ENCODE results near the gene UBA6. TPM values are rescaled to one million over a fixed set of nuclear protein-coding genes. Genes with fewer than 3 reads are reported as not detected.

UBA6 gene
- total and polyA plus RNA-seq, 9 of the 15 experiments (the other 6 are each of a cell fraction or from before 2014, with no cell fraction given): 22.9 to 139 (median 94.6) TPM

DNA sequence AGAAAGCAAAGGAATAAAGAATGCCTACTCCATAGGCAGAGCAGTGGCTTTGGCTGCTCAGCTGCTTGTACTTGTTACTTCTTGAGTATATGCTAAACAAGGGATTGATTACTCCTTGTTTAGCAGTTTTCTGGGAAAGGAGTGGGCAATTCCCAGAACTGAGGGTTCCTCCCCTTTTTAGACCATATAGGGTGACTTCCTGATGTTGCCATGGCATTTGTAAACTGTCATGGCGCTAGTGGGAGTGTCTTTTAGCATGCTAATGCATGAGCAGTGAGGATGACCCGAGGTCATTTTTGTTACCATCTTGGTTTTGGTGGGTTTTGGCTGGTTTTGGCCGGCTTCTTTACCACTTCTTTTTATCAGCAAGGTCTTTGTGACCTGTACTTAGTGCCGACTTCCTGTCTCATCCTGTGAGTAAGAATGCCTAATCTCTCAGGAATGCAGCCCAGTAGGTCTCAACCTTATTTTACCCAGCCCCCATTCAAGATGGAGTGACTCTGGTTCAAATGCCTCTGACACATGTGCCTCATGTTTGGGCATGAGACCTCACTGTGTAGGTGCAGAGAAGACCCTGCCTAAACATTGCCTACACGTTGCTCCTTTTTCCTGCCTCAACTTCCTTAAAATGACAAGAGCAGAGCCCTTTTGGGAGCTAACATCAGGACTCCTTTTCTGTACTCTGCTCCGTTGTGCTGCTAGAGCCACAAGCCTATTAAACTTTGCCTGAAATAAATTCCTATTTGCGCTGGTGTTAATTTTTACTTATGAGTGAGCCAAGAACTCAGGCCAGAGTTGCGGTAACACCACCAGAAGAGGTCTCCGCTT, 21.0 kb upstream of the UBA6 start (continued):
- TF ChIP-seq NR4A1 (CRISPR knock-in tag; IDR thresholded peaks at IDR 0.05) (peak; percentile 100), NR4A1 (tag; IDR thresholded peaks at IDR 0.05) (peak; percentile 100), IRF2 (CRISPR knock-in tag; IDR thresholded peaks at IDR 0.05) (no peak), ZNF707 (CRISPR knock-in tag; conservative IDR thresholded peaks at IDR 0.05) (peak; percentile 95), HMG20B (CRISPR knock-in tag; IDR thresholded peaks at IDR 0.05) (peak; percentile 96), FOXJ2 (tag; IDR thresholded peaks at IDR 0.05) (peak; percentile 93), SMAD3 (CRISPR knock-in tag; conservative IDR thresholded peaks at IDR 0.05) (peak; percentile 100), SREBF2 (CRISPR knock-in tag; IDR thresholded peaks at IDR 0.05) (no peak), NFRKB (IDR thresholded peaks at IDR 0.05; ENCODE audit: low read depth) (peak; percentile 73), KDM2B (CRISPR knock-in tag; IDR thresholded peaks at IDR 0.05) (peak; percentile 100), YBX1 (IDR thresholded peaks at IDR 0.05) (no peak), SMARCC2 (IDR thresholded peaks at IDR 0.05; ENCODE audit: low read depth) (no peak), LEF1 (IDR thresholded peaks at IDR 0.05) (peak; percentile 89), RHOXF2B (CRISPR knock-in tag; conservative IDR thresholded peaks at IDR 0.05) (peak; percentile 100)
- TF ChIP-seq, protein P1, sequence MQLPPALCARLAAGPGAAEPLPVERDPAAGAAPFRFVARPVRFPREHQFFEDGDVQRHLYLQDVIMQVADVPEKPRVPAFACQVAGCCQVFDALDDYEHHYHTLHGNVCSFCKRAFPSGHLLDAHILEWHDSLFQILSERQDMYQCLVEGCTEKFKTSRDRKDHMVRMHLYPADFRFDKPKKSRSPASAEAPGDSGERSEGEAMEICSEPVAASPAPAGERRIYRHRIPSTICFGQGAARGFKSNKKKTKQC (CRISPR knock-in tag; IDR thresholded peaks at IDR 0.05): no peak
- TF ChIP-seq, protein P2, sequence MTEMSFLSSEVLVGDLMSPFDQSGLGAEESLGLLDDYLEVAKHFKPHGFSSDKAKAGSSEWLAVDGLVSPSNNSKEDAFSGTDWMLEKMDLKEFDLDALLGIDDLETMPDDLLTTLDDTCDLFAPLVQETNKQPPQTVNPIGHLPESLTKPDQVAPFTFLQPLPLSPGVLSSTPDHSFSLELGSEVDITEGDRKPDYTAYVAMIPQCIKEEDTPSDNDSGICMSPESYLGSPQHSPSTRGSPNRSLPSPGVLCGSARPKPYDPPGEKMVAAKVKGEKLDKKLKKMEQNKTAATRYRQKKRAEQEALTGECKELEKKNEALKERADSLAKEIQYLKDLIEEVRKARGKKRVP (CRISPR knock-in tag; IDR thresholded peaks at IDR 0.05): peak; percentile 99
- TF ChIP-seq, protein P3, sequence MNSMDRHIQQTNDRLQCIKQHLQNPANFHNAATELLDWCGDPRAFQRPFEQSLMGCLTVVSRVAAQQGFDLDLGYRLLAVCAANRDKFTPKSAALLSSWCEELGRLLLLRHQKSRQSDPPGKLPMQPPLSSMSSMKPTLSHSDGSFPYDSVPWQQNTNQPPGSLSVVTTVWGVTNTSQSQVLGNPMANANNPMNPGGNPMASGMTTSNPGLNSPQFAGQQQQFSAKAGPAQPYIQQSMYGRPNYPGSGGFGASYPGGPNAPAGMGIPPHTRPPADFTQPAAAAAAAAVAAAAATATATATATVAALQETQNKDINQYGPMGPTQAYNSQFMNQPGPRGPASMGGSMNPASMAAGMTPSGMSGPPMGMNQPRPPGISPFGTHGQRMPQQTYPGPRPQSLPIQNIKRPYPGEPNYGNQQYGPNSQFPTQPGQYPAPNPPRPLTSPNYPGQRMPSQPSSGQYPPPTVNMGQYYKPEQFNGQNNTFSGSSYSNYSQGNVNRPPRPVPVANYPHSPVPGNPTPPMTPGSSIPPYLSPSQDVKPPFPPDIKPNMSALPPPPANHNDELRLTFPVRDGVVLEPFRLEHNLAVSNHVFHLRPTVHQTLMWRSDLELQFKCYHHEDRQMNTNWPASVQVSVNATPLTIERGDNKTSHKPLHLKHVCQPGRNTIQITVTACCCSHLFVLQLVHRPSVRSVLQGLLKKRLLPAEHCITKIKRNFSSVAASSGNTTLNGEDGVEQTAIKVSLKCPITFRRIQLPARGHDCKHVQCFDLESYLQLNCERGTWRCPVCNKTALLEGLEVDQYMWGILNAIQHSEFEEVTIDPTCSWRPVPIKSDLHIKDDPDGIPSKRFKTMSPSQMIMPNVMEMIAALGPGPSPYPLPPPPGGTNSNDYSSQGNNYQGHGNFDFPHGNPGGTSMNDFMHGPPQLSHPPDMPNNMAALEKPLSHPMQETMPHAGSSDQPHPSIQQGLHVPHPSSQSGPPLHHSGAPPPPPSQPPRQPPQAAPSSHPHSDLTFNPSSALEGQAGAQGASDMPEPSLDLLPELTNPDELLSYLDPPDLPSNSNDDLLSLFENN (IDR thresholded peaks at IDR 0.05; ENCODE audit: low read depth in 2 of 2, low read length in 2 of 2): peak in 1 of 2 experiments; percentile 64; a peak in 1 of 4 replicates
- TF ChIP-seq, protein P4, sequence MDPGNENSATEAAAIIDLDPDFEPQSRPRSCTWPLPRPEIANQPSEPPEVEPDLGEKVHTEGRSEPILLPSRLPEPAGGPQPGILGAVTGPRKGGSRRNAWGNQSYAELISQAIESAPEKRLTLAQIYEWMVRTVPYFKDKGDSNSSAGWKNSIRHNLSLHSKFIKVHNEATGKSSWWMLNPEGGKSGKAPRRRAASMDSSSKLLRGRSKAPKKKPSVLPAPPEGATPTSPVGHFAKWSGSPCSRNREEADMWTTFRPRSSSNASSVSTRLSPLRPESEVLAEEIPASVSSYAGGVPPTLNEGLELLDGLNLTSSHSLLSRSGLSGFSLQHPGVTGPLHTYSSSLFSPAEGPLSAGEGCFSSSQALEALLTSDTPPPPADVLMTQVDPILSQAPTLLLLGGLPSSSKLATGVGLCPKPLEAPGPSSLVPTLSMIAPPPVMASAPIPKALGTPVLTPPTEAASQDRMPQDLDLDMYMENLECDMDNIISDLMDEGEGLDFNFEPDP (CRISPR knock-in tag; IDR thresholded peaks at IDR 0.05): peak; percentile 100
- TF ChIP-seq, protein P5, sequence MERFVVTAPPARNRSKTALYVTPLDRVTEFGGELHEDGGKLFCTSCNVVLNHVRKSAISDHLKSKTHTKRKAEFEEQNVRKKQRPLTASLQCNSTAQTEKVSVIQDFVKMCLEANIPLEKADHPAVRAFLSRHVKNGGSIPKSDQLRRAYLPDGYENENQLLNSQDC (CRISPR knock-in tag; IDR thresholded peaks at IDR 0.05): peak; percentile 96

Measured in K562 (cell line).